GM10266 (cell line): ENCODE results near the gene SEMA5B.

ENCODE experiments used
- DNase-seq: peaks from one replicate; pipeline ENCODE4 v3.0.0; 2012; ENCODE audit errors: extremely low spot score
- CTCF ChIP-seq: IDR thresholded peaks from 2 replicates; pipeline ENCODE4 v1.5.1; 2012; ENCODE audit warnings: mild to moderate bottlenecking, low read depth; ENCODE audit not compliant: control insufficient read depth, insufficient read depth; ENCODE audit errors: missing control alignments

The SEMA5B gene

GRCh38 chr3:123036352-123037014 is 8.9 kb upstream of the SEMA5B start:
- no peak for DNase-seq
- TF ChIP-seq CTCF, result no peak

GRCh38 chr3:123034996-123035395 is 7.4 kb upstream of the SEMA5B start:
- no peak for TF ChIP-seq CTCF

GRCh38 chr3:123034120-123034519 is 6.6 kb upstream of the SEMA5B start:
- no peak for DNase-seq
- TF ChIP-seq CTCF, result no peak

More at GRCh38 chr3:123034996-123035395, 7.4 kb upstream of the SEMA5B start:
- no peak for DNase-seq

GRCh38 chr3:123032057-123032456 is 4.5 kb upstream of the SEMA5B start:
- DNase-seq, result no peak
- no peak for TF ChIP-seq CTCF

GRCh38 chr3:123031051-123031450 is 3.5 kb upstream of the SEMA5B start:
- no peak for DNase-seq
- no peak for TF ChIP-seq CTCF

GRCh38 chr3:123028233-123028828 is 768 bp upstream of the SEMA5B start:
- peak; percentile 77 for DNase-seq
- peak; percentile 42 for TF ChIP-seq CTCF

GRCh38 chr3:123026565-123027291 is 835 bp downstream of the SEMA5B start:
- TF ChIP-seq CTCF, result no peak
- DNase-seq, result peak; percentile 50
